Measurements from ENCODE around the gene ELP4.

- no peak for TF ChIP-seq CTCF (IDR thresholded peaks at IDR 0.05)
- TF ChIP-seq POLR2AphosphoS5 (IDR thresholded peaks at IDR 0.05): no peak
Measured at GRCh38 chr11:31828217-31828616, 318.6 kb downstream of the ELP4 start.

Measured in breast epithelium (tissue), 3 donors.